Subcutaneous adipose tissue (tissue), 4 donors: ENCODE data around the gene CCDC117. TPM values are rescaled to one million over a fixed set of nuclear protein-coding genes. Genes with fewer than 3 reads are reported as not detected.

ENCODE experiments used
- total RNA-seq, 4 donors: library from RNA; depleted of rRNA; stranded (reverse); fragments of >200 nt; gene quantifications; one replicate each; pipeline ENCODE4 v1.1.0, GENCODE V29; 2016
- TF ChIP-seq, protein P1 (sequence below): fragments of 450-650 bp; IDR thresholded peaks from one replicate; pipeline ENCODE4 v1.5.1; 2016; ENCODE audit warnings: low read depth, mild to moderate bottlenecking, control low read depth, antibody characterized with exemption, moderate library complexity

CCDC117 gene
- total RNA-seq, 4 donors from 2014 or later = 17.1 to 21.5 (median 18.4) TPM

DNA sequence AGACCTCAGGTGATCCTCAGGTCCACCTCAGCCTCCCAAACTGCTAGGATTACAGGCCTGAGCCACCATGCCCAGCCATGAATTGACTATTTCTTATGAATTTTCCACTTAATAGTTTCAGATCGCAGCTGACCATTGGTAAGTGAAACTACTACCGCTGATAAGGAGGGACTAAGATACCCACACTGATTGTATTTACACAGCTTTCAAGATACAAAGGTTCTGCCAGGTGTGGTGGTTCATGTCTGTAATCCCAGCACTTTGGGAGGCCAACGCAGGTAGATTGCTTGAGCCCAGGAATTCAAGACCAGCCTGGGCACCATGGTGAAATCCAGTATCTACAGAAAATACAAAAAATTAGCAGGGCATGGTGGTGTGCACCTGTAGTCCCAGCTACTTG is 34.8 kb upstream of the CCDC117 start:
- TF ChIP-seq, protein P1, sequence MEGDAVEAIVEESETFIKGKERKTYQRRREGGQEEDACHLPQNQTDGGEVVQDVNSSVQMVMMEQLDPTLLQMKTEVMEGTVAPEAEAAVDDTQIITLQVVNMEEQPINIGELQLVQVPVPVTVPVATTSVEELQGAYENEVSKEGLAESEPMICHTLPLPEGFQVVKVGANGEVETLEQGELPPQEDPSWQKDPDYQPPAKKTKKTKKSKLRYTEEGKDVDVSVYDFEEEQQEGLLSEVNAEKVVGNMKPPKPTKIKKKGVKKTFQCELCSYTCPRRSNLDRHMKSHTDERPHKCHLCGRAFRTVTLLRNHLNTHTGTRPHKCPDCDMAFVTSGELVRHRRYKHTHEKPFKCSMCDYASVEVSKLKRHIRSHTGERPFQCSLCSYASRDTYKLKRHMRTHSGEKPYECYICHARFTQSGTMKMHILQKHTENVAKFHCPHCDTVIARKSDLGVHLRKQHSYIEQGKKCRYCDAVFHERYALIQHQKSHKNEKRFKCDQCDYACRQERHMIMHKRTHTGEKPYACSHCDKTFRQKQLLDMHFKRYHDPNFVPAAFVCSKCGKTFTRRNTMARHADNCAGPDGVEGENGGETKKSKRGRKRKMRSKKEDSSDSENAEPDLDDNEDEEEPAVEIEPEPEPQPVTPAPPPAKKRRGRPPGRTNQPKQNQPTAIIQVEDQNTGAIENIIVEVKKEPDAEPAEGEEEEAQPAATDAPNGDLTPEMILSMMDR = no peak

DNA sequence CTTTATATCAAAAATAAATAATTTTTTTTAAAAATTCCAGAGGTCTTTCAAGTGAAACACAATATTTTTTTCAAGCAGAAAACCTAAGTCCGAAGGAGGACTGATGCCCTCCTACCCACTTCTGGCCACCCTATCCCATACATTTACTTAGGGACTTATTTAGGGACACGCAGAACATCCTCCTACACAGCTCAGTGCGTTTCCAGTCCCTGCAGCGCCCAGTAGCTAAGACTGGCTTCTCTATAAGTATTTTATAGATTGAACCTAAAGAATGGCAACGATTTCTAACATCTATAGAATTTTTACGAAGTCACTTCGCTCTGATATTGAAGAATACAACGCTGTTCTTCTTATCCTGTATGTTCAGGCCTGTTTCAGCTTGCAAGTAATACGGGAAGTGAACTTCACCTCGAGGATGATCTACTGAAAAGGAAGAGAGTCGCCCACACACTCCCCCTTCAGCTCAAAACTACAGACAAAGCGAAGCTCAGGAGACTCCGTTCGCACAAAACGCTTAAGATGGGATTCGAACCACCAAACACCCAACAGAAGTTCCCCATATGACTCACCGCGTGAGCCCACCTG is 31.2 kb upstream of the CCDC117 start:
- TF ChIP-seq, protein P1 = no peak

DNA sequence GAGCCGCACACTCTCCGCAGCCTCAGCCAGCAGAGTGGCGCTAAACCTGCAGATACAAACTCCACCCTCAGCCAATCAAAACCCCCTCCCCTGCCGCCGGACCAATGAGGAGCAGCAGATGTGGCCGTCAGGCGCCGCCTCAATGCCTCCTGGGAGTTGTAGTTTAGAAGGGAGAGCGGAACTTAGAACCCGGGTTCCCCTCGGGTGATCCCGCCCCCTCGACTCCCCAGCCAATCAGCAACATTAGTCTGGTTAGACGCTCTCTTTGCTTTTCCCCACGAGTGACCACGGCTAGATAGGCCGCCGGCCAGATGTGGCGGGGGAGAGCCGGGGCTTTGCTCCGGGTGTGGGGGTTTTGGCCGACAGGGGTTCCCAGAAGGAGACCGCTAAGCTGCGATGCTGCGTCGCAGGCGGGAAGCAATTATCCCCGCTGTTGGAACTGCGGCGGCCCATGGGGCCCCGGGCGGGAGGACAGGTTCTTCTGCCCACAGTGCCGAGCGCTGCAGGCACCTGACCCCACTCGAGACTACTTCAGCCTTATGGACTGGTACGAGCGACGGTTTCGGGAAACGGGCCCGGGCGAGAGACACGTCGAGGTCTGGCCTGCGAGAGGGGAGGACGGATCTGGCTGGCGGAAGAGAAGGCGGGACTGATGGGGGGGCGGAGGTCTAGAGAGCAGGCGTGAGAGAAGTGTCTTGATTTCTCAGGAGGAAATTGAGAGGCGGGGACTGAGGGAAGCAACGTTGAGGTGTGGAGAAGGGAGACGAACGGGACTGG is 30.5 kb upstream of the CCDC117 start, which contains the start of the genes CHEK2 and HSCB:
Gene CHEK2 (minus strand): TSS at position 36 of the 777 bp plus-strand sequence. CDS start 7,099 bp downstream, outside the sequence.
Gene HSCB (plus strand): TSS at position 255 of the 777 bp plus-strand sequence. CDS start 57 bp downstream, at position 312.
- TF ChIP-seq, protein P1 = no peak

DNA sequence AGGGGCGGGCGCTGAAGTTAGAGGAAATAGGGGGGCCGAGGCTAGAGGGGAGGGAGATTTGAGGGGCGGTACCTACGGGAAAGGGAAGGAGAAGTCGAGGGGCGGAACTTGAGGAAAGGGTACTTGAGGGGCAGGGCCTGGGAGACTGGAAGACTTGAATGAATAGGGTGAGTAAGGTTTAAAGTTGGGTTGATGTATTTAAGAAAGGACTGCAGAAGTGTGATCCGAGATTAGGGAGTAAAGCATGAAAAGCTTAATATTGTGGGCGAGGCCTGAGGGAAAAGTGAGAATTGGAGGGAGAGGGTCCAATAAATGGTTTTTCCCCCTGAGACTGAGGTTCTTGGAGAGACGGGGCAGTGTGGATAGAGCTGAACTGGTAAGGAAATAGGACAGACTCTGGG is 29.9 kb upstream of the CCDC117 start:
- TF ChIP-seq, protein P1 = no peak

DNA sequence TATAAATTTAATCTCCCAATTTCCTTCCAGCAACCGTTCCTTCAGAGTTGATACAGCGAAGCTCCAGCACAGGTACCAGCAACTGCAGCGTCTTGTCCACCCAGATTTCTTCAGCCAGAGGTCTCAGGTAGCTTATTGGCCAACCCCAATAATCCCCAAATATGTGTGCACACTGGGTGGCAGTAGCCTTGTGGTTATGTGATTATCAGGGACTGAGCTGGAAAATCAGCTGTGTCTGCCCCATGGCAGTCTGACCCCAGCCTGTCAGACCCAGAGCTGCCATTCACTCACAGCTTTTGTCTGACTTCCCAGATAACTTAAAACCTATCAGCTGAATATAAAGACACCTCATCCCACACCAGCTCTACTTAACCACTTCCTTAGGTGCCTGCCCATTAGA is 28.6 kb upstream of the CCDC117 start:
- TF ChIP-seq, protein P1 = no peak

DNA sequence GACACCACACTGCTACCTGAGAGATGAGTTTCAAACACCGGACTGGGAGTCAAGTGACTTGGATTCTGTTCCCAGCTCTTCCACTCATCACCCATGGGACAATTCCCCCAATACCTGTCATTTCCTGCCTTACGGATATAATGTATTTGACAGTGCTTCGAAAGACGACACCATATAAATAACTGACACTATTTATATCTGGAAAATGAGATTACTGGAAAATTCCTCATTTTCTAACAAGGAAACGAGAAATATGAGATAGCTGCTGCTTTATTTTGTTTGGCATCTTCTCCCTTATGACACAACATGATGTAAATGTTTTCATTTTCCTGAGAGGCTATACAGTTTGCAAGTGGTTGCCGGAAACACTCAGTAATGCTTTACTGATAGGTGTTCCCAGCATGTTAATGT is 22.0 kb upstream of the CCDC117 start:
- TF ChIP-seq, protein P1 = no peak

DNA sequence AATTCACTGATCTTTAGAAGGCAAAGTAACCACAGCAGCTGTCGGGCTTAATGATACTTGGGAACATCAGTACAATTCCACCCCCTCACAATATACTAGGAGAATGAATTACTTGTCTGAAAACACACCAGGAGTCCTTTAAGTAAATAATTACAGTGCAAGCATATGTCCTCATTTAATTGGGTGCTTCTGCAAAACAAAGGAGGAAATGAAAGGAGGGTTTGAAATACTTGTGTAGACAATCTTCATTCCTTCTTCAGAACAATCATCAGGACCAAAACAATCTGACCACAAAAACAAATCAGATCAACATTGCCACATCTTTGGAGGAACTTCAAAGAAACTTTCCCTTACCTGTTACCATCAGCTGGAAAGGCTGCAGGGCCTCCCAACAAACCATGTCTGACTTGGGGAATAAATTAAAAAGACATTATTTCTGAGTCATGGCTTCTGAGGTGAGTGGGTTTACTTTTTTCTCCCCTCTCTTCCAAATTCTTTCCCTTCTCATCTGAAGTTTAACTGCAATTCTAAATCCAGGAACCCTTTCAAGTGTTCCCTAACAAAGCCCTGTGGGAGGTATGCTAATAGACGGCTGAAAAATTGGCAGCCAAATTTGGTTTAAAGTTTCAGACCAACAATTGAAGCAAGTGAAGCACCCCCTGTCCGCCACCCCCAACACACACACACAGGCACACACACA is 12.5 kb upstream of the CCDC117 start:
- TF ChIP-seq, protein P1 = no peak
